B cell (primary cell): Measurements from ENCODE around the gene DDB1.

Experiments used
- CTCF ChIP-seq: fragments of 200-600 bp; IDR thresholded peaks from one replicate; pipeline ENCODE4 v1.8.0; 2022; ENCODE audit warnings: antibody characterized with exemption, mild to moderate bottlenecking
- EZH2 ChIP-seq: IDR thresholded peaks from 2 replicates; pipeline ENCODE4 v1.6.1; 2012; ENCODE audit warnings: borderline replicate concordance, low read depth, mild to moderate bottlenecking, moderate library complexity, low read length; ENCODE audit not compliant: insufficient read depth, poor library complexity, severe bottlenecking

- TF ChIP-seq CTCF: no peak
- TF ChIP-seq EZH2: no peak
Observed at GRCh38 chr11:61358566-61358965, 25.7 kb upstream of the DDB1 start.
